HEK293 (cell line): ENCODE data around the gene LMOD1.

Source experiments
- CTCF ChIA-PET: fragments of 350-600 bp; formaldehyde crosslinking; extraction: SDS; loops from one replicate; lab custom pipeline; 2021; ENCODE audit warnings: antibody characterized with exemption; lab: Yijun Ruan, JAX
- POLR2A ChIA-PET: fragments of 300-600 bp; formaldehyde crosslinking; extraction: SDS; loops from one replicate; lab custom pipeline; 2020; ENCODE audit warnings: antibody characterized with exemption, inconsistent platforms; lab: Yijun Ruan, JAX
- H3K27ac ChIP-seq: fragments of 200-500 bp; sonication (Bioruptor generic); 2 replicates; pipeline ENCODE4 v1.5.1; 2014; ENCODE audit warnings: low read depth, low read length, control low read depth, inconsistent platforms; ENCODE audit errors: extremely low read depth
- H3K36me3 ChIP-seq, 2 experiments: fragments of 200-500 bp in 1 of 2; sonication (Bioruptor generic) in 1 of 2; 1 replicate in 1 of 2; 2 replicates in 1 of 2; pipeline ENCODE4 v1.5.1; 2014 to 2017; ENCODE audit warnings: inconsistent platforms in 2 of 2, low read length in 2 of 2; ENCODE audit not compliant: control insufficient read depth in 2 of 2, insufficient read depth in 1 of 2
- H3K4me1 ChIP-seq: fragments of 200-500 bp; sonication (Bioruptor generic); 2 replicates; pipeline ENCODE4 v1.5.1; 2014; ENCODE audit warnings: mild to moderate bottlenecking, low read length, inconsistent platforms; ENCODE audit not compliant: control insufficient read depth, insufficient read depth
- H3K4me3 ChIP-seq: 2 replicates; pipeline ENCODE4 v1.5.1; 2011; ENCODE audit warnings: low read depth, mild to moderate bottlenecking, control low read depth, low read length, moderate library complexity
- H3K9me3 ChIP-seq: fragments of 200-500 bp; sonication (Bioruptor generic); 2 replicates; pipeline ENCODE4 v1.5.1; 2014; ENCODE audit warnings: low read depth, low read length, inconsistent platforms; ENCODE audit not compliant: control insufficient read depth, insufficient read depth
- GLI2 ChIP-seq: fragments of 450-650 bp; formaldehyde crosslinking; IDR thresholded peaks from 2 replicates; pipeline ENCODE4; 2017; ENCODE audit warnings: missing biosample characterization, missing genetic modification characterization, low read depth, borderline replicate concordance
- PATZ1 ChIP-seq: fragments of 450-650 bp; formaldehyde crosslinking; IDR thresholded peaks from 2 replicates; pipeline ENCODE4 v1.5.1; 2016; ENCODE audit warnings: missing biosample characterization, missing genetic modification characterization
- RBAK ChIP-seq: fragments of 450-650 bp; formaldehyde crosslinking; IDR thresholded peaks from 2 replicates; pipeline ENCODE4 v1.5.1; 2016; ENCODE audit warnings: missing biosample characterization, missing genetic modification characterization
- SP7 ChIP-seq: fragments of 450-650 bp; formaldehyde crosslinking; IDR thresholded peaks from 2 replicates; pipeline ENCODE4 v1.5.1; 2016; ENCODE audit warnings: missing biosample characterization, missing genetic modification characterization
- TRIM28 ChIP-seq: IDR thresholded peaks from 2 replicates; pipeline ENCODE4 v1.6.1; 2011; ENCODE audit warnings: low read length, control low read depth, borderline replicate concordance
- WT1 ChIP-seq: fragments of 450-650 bp; formaldehyde crosslinking; IDR thresholded peaks from 2 replicates; pipeline ENCODE4 v1.5.1; 2016; ENCODE audit warnings: missing biosample characterization, missing genetic modification characterization
- ZFHX2 ChIP-seq: fragments of 450-650 bp; formaldehyde crosslinking; conservative IDR thresholded peaks from 2 replicates; pipeline ENCODE4 v1.5.1; 2016; ENCODE audit warnings: missing biosample characterization, missing genetic modification characterization
- ZNF10 ChIP-seq: fragments of 450-650 bp; formaldehyde crosslinking; IDR thresholded peaks from 2 replicates; pipeline ENCODE4 v1.5.1; 2017; ENCODE audit warnings: missing biosample characterization, missing genetic modification characterization
- ZNF121 ChIP-seq: fragments of 450-650 bp; formaldehyde crosslinking; IDR thresholded peaks from 2 replicates; pipeline ENCODE4 v1.5.1; 2016; ENCODE audit warnings: missing biosample characterization, missing genetic modification characterization
- ZNF214 ChIP-seq: fragments of 450-650 bp; formaldehyde crosslinking; IDR thresholded peaks from 2 replicates; pipeline ENCODE4 v1.5.1; 2017; ENCODE audit warnings: missing biosample characterization, mild to moderate bottlenecking, missing genetic modification characterization, borderline replicate concordance
- ZNF239 ChIP-seq: fragments of 450-650 bp; formaldehyde crosslinking; IDR thresholded peaks from 2 replicates; pipeline ENCODE4 v1.5.1; 2016; ENCODE audit warnings: missing biosample characterization, missing genetic modification characterization
- ZNF335 ChIP-seq: fragments of 450-650 bp; formaldehyde crosslinking; conservative IDR thresholded peaks from 2 replicates; pipeline ENCODE4 v1.5.1; 2016; ENCODE audit warnings: missing biosample characterization, missing genetic modification characterization
- ZNF366 ChIP-seq: fragments of 450-650 bp; formaldehyde crosslinking; conservative IDR thresholded peaks from 2 replicates; pipeline ENCODE4 v1.5.1; 2016; ENCODE audit warnings: missing biosample characterization, missing genetic modification characterization
- ZNF416 ChIP-seq: fragments of 450-650 bp; formaldehyde crosslinking; IDR thresholded peaks from 2 replicates; pipeline ENCODE4 v1.5.1; 2016; ENCODE audit warnings: missing biosample characterization, missing genetic modification characterization
- ZNF555 ChIP-seq: fragments of 450-650 bp; formaldehyde crosslinking; conservative IDR thresholded peaks from 2 replicates; pipeline ENCODE4 v1.5.1; 2017; ENCODE audit warnings: missing biosample characterization, mild to moderate bottlenecking, missing genetic modification characterization, inconsistent platforms
- ZNF600 ChIP-seq: fragments of 450-650 bp; formaldehyde crosslinking; IDR thresholded peaks from 2 replicates; pipeline ENCODE4 v1.5.1; 2016; ENCODE audit warnings: missing biosample characterization, missing genetic modification characterization
- ZNF658 ChIP-seq: fragments of 450-650 bp; formaldehyde crosslinking; IDR thresholded peaks from 2 replicates; pipeline ENCODE4; 2016; ENCODE audit warnings: missing biosample characterization, missing genetic modification characterization
- ZNF660 ChIP-seq: fragments of 450-650 bp; IDR thresholded peaks from 2 replicates; pipeline ENCODE4 v1.5.1; 2018; ENCODE audit warnings: missing biosample characterization, mild to moderate bottlenecking, missing genetic modification characterization
- ZNF664 ChIP-seq: fragments of 450-650 bp; formaldehyde crosslinking; IDR thresholded peaks from 2 replicates; pipeline ENCODE4 v1.5.1; 2016; ENCODE audit warnings: missing biosample characterization, missing genetic modification characterization
- ZNF792 ChIP-seq: fragments of 450-650 bp; formaldehyde crosslinking; IDR thresholded peaks from 2 replicates; pipeline ENCODE4 v1.5.1; 2016; ENCODE audit warnings: missing biosample characterization, missing genetic modification characterization
- TF ChIP-seq, protein P1 (sequence below): fragments of 450-650 bp; formaldehyde crosslinking; IDR thresholded peaks from 2 replicates; pipeline ENCODE4; 2016; ENCODE audit warnings: missing biosample characterization, missing genetic modification characterization
- TF ChIP-seq, protein P2 (sequence below): fragments of 450-650 bp; formaldehyde crosslinking; IDR thresholded peaks from 2 replicates; pipeline ENCODE4 v1.5.1; 2016; ENCODE audit warnings: missing biosample characterization, missing genetic modification characterization
- TF ChIP-seq, protein P3 (sequence below): fragments of 450-650 bp; formaldehyde crosslinking; IDR thresholded peaks from 2 replicates; pipeline ENCODE4 v1.5.1; 2016; ENCODE audit warnings: missing biosample characterization, missing genetic modification characterization
- TF ChIP-seq, protein P4 (sequence below): fragments of 450-650 bp; formaldehyde crosslinking; IDR thresholded peaks from 2 replicates; pipeline ENCODE4 v1.5.1; 2016; ENCODE audit warnings: missing biosample characterization, missing genetic modification characterization

Gene LMOD1

DNA sequence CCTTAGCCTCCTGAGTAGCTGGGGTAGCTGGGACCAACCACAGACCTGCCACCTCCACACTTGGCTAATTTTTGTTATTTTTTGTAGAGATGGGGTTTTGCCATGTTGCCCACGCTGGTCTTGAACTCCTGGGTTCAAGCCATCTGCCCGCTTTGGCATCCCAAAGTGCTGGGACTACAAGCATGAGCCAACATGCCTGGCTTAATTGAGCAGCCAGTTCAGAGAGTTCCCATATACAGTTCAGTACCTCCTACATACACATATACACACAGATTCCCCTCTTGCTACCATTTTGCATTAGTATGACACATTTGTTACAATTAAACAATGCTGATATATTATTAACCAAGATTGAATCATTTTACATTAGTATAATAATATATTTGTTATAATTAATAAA lies 39.0 kb upstream of the LMOD1 start:
- Histone ChIP-seq H3K27ac (no peak overlapping the region), H3K9me3 (no peaks in the 10 kb centered on the region), H3K4me3 (no peak overlapping the region), H3K4me1 (no peaks in the 10 kb centered on the region), H3K36me3 (peaks cover 9 to 20% of the 10 kb centered on the region in 2 experiments; a peak in 2 of 3 replicates)
- ChIA-PET CTCF (interaction anchor here (0.7 to 3.3 kb wide), 4 partner anchors 14 to 297 kb away, joined by 4 to 14 read pairs (median 4); no protein-coding TSS in a partner anchor), POLR2A (interaction anchor here (1.0 kb wide), 1 partner anchor 14 kb away, joined by 3 read pairs; no protein-coding TSS in a partner anchor)
- peak; percentile 94 for TF ChIP-seq ZNF664 (tag by site-specific recombination)
- TF ChIP-seq, protein P1, sequence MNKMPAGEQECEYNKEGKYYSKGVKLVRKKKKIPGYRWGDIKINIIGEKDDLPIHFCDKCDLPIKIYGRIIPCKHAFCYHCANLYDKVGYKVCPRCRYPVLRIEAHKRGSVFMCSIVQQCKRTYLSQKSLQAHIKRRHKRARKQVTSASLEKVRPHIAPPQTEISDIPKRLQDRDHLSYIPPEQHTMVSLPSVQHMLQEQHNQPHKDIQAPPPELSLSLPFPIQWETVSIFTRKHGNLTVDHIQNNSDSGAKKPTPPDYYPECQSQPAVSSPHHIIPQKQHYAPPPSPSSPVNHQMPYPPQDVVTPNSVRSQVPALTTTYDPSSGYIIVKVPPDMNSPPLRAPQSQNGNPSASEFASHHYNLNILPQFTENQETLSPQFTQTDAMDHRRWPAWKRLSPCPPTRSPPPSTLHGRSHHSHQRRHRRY (tag by site-specific recombination): no peak

DNA sequence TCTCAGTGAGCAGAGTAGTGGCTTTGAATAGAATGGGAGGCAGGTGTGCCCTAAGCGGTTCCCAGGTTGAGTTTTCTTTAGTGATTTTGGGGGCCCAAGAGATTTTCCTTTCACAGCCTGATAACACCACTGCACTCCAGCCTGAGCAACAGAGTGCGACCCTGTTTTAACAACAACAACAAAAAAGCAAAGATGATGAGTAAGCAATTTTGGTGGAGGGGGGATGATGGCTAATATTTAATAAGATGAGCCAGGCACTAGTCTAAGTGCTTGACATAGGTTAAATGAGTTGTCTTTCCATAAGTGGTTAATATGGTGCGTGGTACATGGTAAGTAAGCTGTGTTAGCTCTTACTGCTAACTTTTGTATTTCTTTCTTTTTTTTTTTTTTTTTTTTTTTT lies 38.1 kb upstream of the LMOD1 start:
- ChIA-PET POLR2A (interaction anchor here (1.0 kb wide), 1 partner anchor 15 kb away, joined by 3 read pairs; no protein-coding TSS in a partner anchor), CTCF (interaction anchor here (0.7 to 3.3 kb wide), 4 partner anchors 15 to 151 kb away, joined by 3 to 14 read pairs (median 4); no protein-coding TSS in a partner anchor)
- no peak for TF ChIP-seq SP7 (tag by site-specific recombination)
- no peak for TF ChIP-seq ZNF121 (tag by site-specific recombination)
- no peak for TF ChIP-seq ZNF366 (tag by site-specific recombination)
- TF ChIP-seq, protein P2, sequence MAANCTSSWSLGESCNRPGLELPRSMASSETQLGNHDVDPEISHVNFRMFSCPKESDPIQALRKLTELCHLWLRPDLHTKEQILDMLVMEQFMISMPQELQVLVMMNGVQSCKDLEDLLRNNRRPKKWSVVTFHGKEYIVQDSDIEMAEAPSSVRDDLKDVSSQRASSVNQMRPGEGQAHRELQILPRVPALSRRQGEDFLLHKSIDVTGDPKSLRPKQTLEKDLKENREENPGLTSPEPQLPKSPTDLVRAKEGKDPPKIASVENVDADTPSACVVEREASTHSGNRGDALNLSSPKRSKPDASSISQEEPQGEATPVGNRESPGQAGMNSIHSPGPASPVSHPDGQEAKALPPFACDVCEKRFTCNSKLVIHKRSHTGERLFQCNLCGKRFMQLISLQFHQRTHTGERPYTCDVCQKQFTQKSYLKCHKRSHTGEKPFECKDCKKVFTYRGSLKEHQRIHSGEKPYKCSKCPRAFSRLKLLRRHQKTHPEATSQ (tag by site-specific recombination): no peak
- TF ChIP-seq, protein P3, sequence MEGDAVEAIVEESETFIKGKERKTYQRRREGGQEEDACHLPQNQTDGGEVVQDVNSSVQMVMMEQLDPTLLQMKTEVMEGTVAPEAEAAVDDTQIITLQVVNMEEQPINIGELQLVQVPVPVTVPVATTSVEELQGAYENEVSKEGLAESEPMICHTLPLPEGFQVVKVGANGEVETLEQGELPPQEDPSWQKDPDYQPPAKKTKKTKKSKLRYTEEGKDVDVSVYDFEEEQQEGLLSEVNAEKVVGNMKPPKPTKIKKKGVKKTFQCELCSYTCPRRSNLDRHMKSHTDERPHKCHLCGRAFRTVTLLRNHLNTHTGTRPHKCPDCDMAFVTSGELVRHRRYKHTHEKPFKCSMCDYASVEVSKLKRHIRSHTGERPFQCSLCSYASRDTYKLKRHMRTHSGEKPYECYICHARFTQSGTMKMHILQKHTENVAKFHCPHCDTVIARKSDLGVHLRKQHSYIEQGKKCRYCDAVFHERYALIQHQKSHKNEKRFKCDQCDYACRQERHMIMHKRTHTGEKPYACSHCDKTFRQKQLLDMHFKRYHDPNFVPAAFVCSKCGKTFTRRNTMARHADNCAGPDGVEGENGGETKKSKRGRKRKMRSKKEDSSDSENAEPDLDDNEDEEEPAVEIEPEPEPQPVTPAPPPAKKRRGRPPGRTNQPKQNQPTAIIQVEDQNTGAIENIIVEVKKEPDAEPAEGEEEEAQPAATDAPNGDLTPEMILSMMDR (tag by site-specific recombination): no peak
- no peak overlapping the region for H3K27ac ChIP-seq
- H3K36me3 ChIP-seq: peaks cover 4 to 11% of the 10 kb centered on the region in 2 experiments; a peak in 2 of 3 replicates
- no peak overlapping the region for H3K4me3 ChIP-seq
- no peaks in the 10 kb centered on the region for H3K4me1 ChIP-seq
- no peaks in the 10 kb centered on the region for H3K9me3 ChIP-seq

DNA sequence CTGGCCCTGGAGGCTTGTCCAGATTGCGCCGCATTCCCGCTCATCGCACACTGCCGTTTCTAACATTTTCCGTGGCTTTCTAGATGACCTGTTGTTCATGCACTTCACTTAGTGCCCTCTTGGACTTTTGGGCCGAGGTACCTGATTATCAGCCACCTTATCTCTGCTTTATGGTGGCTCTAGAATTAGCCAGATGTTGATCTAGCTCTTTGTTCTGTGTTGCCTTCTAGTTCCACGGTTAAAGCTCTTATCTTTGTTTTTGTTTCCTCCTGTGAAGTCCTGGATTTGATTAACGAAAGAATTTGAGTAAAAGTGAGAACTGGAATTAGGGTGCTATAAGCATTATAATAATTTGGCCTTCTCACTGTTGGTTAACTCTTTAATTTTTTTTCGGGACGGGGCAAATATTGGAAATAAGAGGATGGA lies 37.0 kb upstream of the LMOD1 start:
- H3K4me3 ChIP-seq: peak overlapping the region; percentile 87
- ChIA-PET POLR2A (interaction anchor here (0.8 to 2.3 kb wide), 5 partner anchors 10 to 87 kb away, joined by 3 to 10 read pairs (median 5); partner anchors contain the start of genes LMOD1 and TIMM17A), CTCF (interaction anchor here (0.7 to 4.5 kb wide), 6 partner anchors 10 to 234 kb away, joined by 3 to 17 read pairs (median 4); no protein-coding TSS in a partner anchor)
- no peaks in the 10 kb centered on the region for H3K9me3 ChIP-seq
- peaks cover under 1 to 4% of the 10 kb centered on the region in 2 experiments; a peak in 2 of 3 replicates for H3K36me3 ChIP-seq
- H3K27ac ChIP-seq: peak overlapping the region; percentile 96
- no peaks in the 10 kb centered on the region for H3K4me1 ChIP-seq
- TF ChIP-seq ZNF660 (tag by site-specific recombination): 0 out of 2 replicates have a peak, but pooled peaks have one; percentile 5
- no peak for TF ChIP-seq ZNF416 (tag by site-specific recombination)
- no peak for TF ChIP-seq ZNF239 (tag by site-specific recombination)
- no peak for TF ChIP-seq ZNF658 (tag by site-specific recombination)
- TF ChIP-seq ZNF555: no peak
- TF ChIP-seq SP7 (tag by site-specific recombination): 0 out of 2 replicates have a peak, but pooled peaks have one; percentile 5
- TF ChIP-seq, protein P4, sequence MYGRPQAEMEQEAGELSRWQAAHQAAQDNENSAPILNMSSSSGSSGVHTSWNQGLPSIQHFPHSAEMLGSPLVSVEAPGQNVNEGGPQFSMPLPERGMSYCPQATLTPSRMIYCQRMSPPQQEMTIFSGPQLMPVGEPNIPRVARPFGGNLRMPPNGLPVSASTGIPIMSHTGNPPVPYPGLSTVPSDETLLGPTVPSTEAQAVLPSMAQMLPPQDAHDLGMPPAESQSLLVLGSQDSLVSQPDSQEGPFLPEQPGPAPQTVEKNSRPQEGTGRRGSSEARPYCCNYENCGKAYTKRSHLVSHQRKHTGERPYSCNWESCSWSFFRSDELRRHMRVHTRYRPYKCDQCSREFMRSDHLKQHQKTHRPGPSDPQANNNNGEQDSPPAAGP: no peak
- no peak for TF ChIP-seq TRIM28
- TF ChIP-seq ZNF10 (tag by site-specific recombination): no peak
- peak; percentile 97; the same call in 1 of the 2 replicates for TF ChIP-seq ZNF600
- no peak for TF ChIP-seq ZNF214 (tag by site-specific recombination)
- no peak for TF ChIP-seq ZFHX2 (tag by site-specific recombination)
- no peak for TF ChIP-seq GLI2 (tag by site-specific recombination)
- TF ChIP-seq PATZ1: no peak
- no peak for TF ChIP-seq WT1
- TF ChIP-seq RBAK (tag by site-specific recombination): no peak
- TF ChIP-seq ZNF792 (tag by site-specific recombination): no peak
- TF ChIP-seq ZNF335 (tag by site-specific recombination): peak; percentile 97
